Lung (tissue), 12 donors: Measurements from ENCODE around the gene DPM1. TPM values are rescaled to one million over a fixed set of nuclear protein-coding genes. Genes with fewer than 3 reads are reported as not detected.

Experiments used
- ATAC-seq: fragments of 200-7000 bp; cut with Tn5 transposase; one replicate; pipeline ENCODE4 v1.9.1; 2020; ENCODE audit warnings: moderate number of reproducible peaks; ENCODE audit not compliant: insufficient read depth, low FRiP score
- DNase-seq, 3 donors: peaks; one replicate each; pipeline ENCODE4 v3.0.0-alpha.2; 2013 to 2017
- H3K27ac ChIP-seq, 2 donors: one replicate each; pipeline ENCODE4 v1.5.1; 2013; ENCODE audit warnings: mild to moderate bottlenecking in 2 of 2, moderate library complexity in 2 of 2, control low read depth in 1 of 2, inconsistent platforms in 1 of 2, low read depth in 1 of 2, low read length in 1 of 2
- H3K27me3 ChIP-seq, 3 donors: one replicate each; pipeline ENCODE4 v1.5.1; 2013; ENCODE audit warnings: low read length in 2 of 3; ENCODE audit not compliant: control insufficient read depth in 3 of 3, insufficient read depth in 3 of 3
- H3K36me3 ChIP-seq, 4 donors: one replicate each; pipeline ENCODE4 v1.5.1; 2013; ENCODE audit warnings: low read length in 4 of 4, mild to moderate bottlenecking in 1 of 4, moderate library complexity in 1 of 4; ENCODE audit not compliant: control insufficient read depth in 4 of 4, insufficient read depth in 4 of 4
- H3K4me1 ChIP-seq, 5 donors: one replicate each; pipeline ENCODE4 v1.5.1; 2013; ENCODE audit warnings: low read length in 5 of 5, mild to moderate bottlenecking in 2 of 5, moderate library complexity in 1 of 5; ENCODE audit not compliant: control insufficient read depth in 5 of 5, insufficient read depth in 5 of 5
- H3K4me3 ChIP-seq: one replicate; pipeline ENCODE4 v1.5.1; 2013; ENCODE audit warnings: mild to moderate bottlenecking, control low read depth, moderate library complexity
- H3K9ac ChIP-seq, 2 donors: one replicate each; pipeline ENCODE4 v1.5.1; 2013; ENCODE audit warnings: low read length in 2 of 2, control low read depth in 1 of 2; ENCODE audit not compliant: insufficient read depth in 1 of 2
- H3K9me3 ChIP-seq, 4 donors: one replicate each; pipeline ENCODE4 v1.5.1; 2013; ENCODE audit warnings: low read length in 3 of 4, mild to moderate bottlenecking in 1 of 4, moderate library complexity in 1 of 4; ENCODE audit not compliant: control insufficient read depth in 4 of 4, insufficient read depth in 3 of 4
- WGBS, 2 donors: extraction: QIAGEN DNeasy Blood & Tissue Kit; methylation state at CpG; one replicate each; pipeline ENCODE4 v1.1.7; 2013; 5-methylcytosine and 5-hydroxymethylcytosine counted together
- polyA plus RNA-seq, 2 donors: library from polyadenylated mRNA; stranded (reverse); fragments of 200-250 nt; gene quantifications; one replicate each; pipeline ENCODE4 v1.2.1, GENCODE V29; 2013
- total RNA-seq, 2 donors: library from RNA; depleted of rRNA in 1 of 2; stranded (reverse); fragments of >200 nt in 1 of 2; gene quantifications; one replicate each; pipeline ENCODE4 v1.2.1, GENCODE V29; 2014 to 2021
- TF ChIP-seq, protein P1 (sequence below): IDR thresholded peaks from 2 replicates; pipeline ENCODE4 v1.5.1; 2012; ENCODE audit warnings: mild to moderate bottlenecking; ENCODE audit errors: control extremely low read depth, extremely low read depth
- donor health status: control.
- donor health status: control.
- donor health status: Bipolar disorder and iron deficiency.
- donor health status: healthy.
- donor health status: DM: yes; HTN: yes; CAD: no.

The DPM1 gene
- total and polyA plus RNA-seq, 4 donors: 27.9 to 57.3 (median 33.3) TPM

- H3K9ac ChIP-seq: no peak overlapping the region
- no peaks in the 10 kb centered on the region for H3K36me3 ChIP-seq
- peaks cover 0 to 9% (median 2%) of the 10 kb centered on the region in 3 donors for H3K27me3 ChIP-seq
- H3K9me3 ChIP-seq: peaks cover 0 to 3% (median 2%) of the 10 kb centered on the region in 4 donors
- H3K4me3 ChIP-seq: no peak overlapping the region
- ATAC-seq (no peak), DNase-seq (peak in 1 of 3 donors; percentile 15)
- peaks cover 0 to 5% (median 0%) of the 10 kb centered on the region in 5 donors for H3K4me1 ChIP-seq
- TF ChIP-seq, protein P1, sequence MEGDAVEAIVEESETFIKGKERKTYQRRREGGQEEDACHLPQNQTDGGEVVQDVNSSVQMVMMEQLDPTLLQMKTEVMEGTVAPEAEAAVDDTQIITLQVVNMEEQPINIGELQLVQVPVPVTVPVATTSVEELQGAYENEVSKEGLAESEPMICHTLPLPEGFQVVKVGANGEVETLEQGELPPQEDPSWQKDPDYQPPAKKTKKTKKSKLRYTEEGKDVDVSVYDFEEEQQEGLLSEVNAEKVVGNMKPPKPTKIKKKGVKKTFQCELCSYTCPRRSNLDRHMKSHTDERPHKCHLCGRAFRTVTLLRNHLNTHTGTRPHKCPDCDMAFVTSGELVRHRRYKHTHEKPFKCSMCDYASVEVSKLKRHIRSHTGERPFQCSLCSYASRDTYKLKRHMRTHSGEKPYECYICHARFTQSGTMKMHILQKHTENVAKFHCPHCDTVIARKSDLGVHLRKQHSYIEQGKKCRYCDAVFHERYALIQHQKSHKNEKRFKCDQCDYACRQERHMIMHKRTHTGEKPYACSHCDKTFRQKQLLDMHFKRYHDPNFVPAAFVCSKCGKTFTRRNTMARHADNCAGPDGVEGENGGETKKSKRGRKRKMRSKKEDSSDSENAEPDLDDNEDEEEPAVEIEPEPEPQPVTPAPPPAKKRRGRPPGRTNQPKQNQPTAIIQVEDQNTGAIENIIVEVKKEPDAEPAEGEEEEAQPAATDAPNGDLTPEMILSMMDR: no peak
- 69 to 72% methylated on average over 5 of the region's 5 CpGs for WGBS, 2 donors
- H3K27ac ChIP-seq: no peak overlapping the region
Measured at GRCh38 chr20:50995506-50995905, 37.2 kb upstream of the DPM1 start.

- no peak for ATAC-seq
- no peak for DNase-seq
- Histone ChIP-seq H3K36me3 (no peaks in the 10 kb centered on the region), H3K4me3 (no peak overlapping the region), H3K9ac (no peak overlapping the region), H3K4me1 (peaks cover 0 to 5% (median 0%) of the 10 kb centered on the region in 5 donors), H3K9me3 (peaks cover 0 to 3% (median 2%) of the 10 kb centered on the region in 4 donors), H3K27me3 (peaks cover 0 to 9% (median 2%) of the 10 kb centered on the region in 3 donors), H3K27ac (no peak overlapping the region)
- TF ChIP-seq, protein P1: no peak
- WGBS, 2 donors: 80 to 82% methylated on average over 9 of the region's 9 CpGs
Measured at GRCh38 chr20:50993876-50994275, 35.5 kb upstream of the DPM1 start.

- TF ChIP-seq, protein P1: peak; percentile 17
- Histone ChIP-seq H3K4me1 (peaks cover 0 to 5% (median 0%) of the 10 kb centered on the region in 5 donors), H3K27ac (no peak overlapping the region), H3K4me3 (no peak overlapping the region), H3K9ac (no peak overlapping the region), H3K9me3 (peaks cover 0 to 3% (median 2%) of the 10 kb centered on the region in 4 donors), H3K27me3 (peaks cover 0 to 9% (median 2%) of the 10 kb centered on the region in 3 donors), H3K36me3 (no peaks in the 10 kb centered on the region)
- no peak for ATAC-seq
- WGBS, 2 donors: 36 to 37% methylated on average over 13 of the region's 13 CpGs
- peak in 2 of 3 donors; percentile 35 to 41 for DNase-seq
Measured at GRCh38 chr20:50992733-50993457, 34.6 kb upstream of the DPM1 start.
